Measurements from ENCODE around the gene CCR8.

The CCR8 gene

GRCh38 chr3:39329493-39329892 is at the start of gene CCR8:
TSS of gene CCR8 (plus strand) at chr3:39329709. CDS start at chr3:39332332, 2,623 bp downstream.
- DNase-seq (ENCODE audit: low spot score): peak; percentile 16

DNA sequence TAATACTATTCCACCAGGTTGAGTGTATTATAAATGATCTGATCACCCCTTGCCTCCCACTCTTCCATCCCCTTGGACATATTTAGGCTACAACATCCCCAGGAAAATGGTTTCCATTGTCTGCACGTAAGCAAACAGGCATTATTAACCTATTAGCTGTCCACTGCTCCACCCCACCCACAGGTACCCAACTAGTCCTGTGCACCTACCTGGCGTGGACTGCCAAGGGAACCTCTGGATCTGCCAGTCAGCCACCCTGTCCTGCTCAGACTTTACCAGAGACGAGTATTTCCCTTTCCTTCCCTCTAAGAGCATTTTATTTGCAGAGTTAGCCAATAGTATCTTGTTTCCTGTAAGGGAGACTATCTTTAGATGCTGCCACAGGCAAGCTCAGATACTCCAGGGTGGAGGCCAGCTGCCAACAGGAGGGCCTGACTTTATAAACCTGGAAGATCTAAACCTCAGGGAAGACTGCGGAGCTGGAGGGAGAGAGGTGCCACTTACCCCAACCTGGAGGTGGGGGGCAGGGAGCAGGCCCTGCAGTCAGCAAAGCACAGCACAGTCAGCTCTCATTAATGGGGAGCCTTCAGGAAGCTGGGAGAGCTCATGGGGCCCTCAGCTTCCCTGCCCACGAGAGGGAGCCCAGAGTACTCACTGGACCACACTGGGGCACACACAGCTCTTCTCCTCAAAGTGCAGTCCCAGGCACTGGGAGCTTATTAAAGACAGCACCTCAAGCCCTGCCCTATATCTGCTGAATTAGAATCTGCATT is 49.6 kb upstream of the CCR8 start, which contains the start of gene CX3CR1:
Gene CX3CR1, minus strand, starts transcription at position 292 of the 773 bp plus-strand sequence. CDS start 13,527 bp downstream, outside the sequence.
- no peak for DNase-seq (ENCODE audit: low spot score)

- no peak for DNase-seq (ENCODE audit: low spot score)
These were observed 48.9 kb upstream of the CCR8 start for GRCh38 chr3:39280571-39280970.

DNA sequence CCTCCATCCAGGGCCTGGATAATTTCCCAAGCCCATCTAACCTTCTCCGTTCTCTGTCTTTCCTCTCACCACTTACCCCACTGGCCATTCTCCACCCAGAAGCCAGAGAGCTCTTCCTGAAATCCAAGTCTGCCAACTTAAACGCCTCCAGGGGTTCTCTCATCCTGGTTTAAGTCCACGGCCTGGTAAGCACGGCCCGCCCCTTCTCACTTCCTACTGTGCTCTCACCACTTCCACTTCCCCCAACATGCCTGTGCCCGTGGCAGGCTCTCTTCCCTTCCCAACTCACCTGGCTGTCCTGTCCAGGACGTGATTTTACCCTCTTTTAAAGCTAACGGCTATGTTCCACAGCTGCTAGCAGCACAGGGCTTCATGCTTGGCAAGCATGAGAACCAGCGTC is 48.0 kb upstream of the CCR8 start:
- DNase-seq (ENCODE audit: low spot score): no peak

DNA sequence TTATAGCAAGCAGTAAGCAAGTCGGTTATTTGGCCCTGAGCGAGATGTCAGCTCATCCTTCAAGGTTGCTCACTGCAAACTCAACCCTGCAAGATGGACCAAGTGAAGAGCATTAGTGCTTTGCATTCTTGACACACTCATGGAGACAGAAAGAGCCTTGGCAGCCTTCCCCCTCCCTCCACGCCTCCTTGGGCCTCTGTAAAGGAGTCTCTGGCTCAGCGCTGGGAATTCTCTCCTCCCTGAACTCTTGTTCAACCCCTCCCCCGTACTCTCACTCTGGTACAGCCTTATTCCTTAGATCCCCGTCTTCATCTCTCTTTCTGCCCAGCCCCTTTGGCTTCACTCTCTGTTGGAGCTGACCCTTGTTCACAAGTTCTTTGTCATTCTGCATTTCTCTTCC is 47.5 kb upstream of the CCR8 start:
- DNase-seq (ENCODE audit: low spot score): no peak

- no peak for DNase-seq (ENCODE audit: low spot score)
These were observed 45.0 kb upstream of the CCR8 start for GRCh38 chr3:39284457-39284881.

GRCh38 chr3:39285332-39285731 is 44.2 kb upstream of the CCR8 start:
- DNase-seq (ENCODE audit: low spot score): no peak

DNA sequence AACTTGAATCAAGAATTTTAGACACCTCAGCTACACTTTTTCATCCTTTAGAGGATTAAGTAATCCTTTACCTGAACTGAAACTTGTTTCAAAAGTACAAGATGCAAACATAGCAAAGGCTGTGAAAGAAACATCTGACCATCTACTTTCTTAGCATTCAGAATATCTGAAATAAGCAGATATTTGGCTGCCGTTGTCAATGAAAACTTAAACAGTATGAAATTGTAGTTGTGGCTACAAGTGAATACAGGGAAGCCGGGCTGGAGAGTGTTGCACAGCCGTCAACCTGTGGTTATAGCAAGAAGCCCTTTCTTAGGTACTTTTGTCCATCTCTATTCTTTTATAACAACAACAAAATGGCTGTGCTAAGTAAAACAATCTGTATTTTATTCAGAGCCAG is 42.7 kb upstream of the CCR8 start:
- DNase-seq (ENCODE audit: low spot score): no peak

DNA sequence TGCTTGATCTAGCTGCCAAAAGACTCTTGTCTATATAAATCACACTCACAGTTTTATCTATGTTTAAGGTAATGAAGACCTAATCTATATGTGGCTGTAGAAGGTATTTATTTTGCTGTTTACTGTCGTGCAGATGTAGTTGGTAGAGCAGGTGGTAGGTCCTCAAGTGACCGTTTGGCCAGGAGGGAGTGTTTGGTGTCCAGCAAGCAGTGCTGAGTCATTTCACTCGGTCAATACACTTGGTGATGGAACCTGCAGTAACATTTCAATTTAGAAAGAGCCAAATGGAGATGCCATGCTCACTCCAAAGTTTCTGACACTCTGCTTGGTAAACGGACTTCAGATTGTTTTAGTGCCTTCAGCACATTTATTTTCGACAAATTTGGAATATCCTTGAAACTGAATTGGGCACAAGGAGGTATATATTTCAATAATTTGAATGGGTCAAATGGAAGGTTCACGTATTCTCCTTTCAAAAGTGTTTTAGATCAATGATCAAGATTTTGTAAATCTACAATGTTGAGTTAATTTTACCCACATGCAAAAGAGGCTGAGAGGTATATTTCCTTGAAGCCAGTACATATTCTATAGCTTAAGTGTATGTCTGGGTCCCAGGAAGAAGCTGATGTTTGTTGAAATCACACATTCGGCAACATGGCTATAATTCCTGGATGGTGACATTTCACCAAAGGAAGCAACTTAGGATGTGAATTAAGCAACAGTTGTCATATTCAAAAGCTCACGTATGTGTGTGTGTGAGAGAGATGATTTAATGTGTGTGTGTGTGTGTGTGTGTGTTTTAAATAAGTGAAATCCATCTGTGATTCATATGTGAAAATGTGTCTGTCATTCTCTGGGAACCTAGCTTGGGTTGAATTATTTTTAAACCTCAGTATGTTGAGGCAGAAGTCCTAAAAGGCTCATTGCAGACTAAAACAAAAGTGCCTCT is 42.0 kb upstream of the CCR8 start:
- no peak for DNase-seq (ENCODE audit: low spot score)

GRCh38 chr3:39288300-39288808 is 41.2 kb upstream of the CCR8 start:
- DNase-seq (ENCODE audit: low spot score): peak; percentile 85

GRCh38 chr3:39289107-39289506 is 40.4 kb upstream of the CCR8 start:
- no peak for DNase-seq (ENCODE audit: low spot score)

- no peak for DNase-seq (ENCODE audit: low spot score)
These were observed 39.3 kb upstream of the CCR8 start for GRCh38 chr3:39290255-39290654.

DNA sequence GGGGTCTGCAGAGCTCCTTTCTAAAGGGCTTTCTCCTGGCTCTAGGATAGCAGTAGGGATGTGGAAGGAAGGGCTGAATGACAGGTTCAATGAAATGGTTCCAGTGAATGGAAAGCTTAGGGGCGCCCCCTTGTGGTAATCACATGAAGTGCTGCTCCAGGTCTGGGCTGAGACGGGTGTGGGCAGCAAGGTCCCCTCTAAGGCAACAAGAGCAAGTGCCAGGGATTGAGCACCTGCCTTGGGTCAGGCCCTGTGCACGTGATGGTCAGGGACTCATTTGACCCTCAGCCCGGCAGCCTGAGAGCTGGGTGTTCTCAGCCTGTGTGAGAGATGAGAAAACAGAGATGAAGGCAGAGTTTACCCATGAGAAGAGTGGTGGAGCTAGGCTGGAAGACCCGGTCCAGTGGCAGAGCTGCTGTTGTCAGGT is 37.6 kb upstream of the CCR8 start:
- DNase-seq (ENCODE audit: low spot score): peak; percentile 66

- DNase-seq (ENCODE audit: low spot score): no peak
These were observed 36.5 kb upstream of the CCR8 start for GRCh38 chr3:39292961-39293360.

- peak; percentile 33 for DNase-seq (ENCODE audit: low spot score)
These were observed 34.9 kb upstream of the CCR8 start for GRCh38 chr3:39294446-39295183.

DNA sequence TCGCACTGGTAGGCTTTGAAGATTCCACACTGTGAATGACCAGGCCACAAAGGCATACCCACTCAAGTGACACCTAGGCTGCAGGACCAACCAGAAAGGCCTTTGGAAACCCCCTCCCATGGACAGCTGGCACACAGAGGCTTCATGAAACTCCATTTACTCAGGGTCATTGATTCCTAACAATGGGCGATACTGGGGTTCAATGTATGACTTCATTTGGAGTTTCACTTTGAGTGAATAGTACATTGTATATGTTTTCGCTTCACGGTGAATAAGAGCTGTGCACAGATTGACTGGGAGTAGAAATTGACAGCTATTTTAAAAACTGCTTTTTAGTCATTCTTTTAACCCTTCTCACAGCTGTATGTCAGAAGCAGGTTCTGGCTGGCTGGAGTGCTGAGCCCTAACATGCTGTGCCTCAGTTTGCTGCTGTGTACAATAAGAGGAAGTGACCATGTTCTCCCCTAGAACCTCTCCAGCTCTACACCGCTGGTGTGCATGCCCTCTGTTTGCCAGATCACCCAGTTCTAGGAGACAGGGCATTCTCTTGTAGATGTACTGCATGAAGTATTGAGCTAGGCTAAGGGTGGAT is 34.2 kb upstream of the CCR8 start:
- no peak for DNase-seq (ENCODE audit: low spot score)

GRCh38 chr3:39296197-39297077 is 33.1 kb upstream of the CCR8 start:
- DNase-seq (ENCODE audit: low spot score): no peak

DNA sequence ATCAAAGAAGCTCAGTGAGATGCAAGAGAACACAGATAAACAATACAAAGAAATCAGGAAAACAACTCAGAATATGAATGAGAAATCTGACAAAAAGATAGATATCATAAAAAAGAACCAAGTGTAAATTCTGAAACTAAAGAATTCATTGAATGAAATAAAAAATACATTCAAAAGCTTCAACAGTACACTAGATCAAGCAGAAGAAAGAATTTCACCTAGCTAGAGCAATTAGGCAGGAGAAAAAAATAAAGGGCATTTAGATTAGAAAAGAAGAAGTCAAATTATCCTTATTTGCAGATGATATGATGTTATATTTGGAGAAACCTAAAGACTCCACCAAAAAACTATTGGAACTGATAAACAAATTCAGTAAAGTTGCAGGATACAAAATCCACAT is 30.2 kb upstream of the CCR8 start:
- DNase-seq (ENCODE audit: low spot score): no peak

GRCh38 chr3:39302178-39302577 is 27.3 kb upstream of the CCR8 start:
- no peak for DNase-seq (ENCODE audit: low spot score)

- DNase-seq (ENCODE audit: low spot score): no peak
These were observed 16.2 kb upstream of the CCR8 start for GRCh38 chr3:39313289-39313688.

DNA sequence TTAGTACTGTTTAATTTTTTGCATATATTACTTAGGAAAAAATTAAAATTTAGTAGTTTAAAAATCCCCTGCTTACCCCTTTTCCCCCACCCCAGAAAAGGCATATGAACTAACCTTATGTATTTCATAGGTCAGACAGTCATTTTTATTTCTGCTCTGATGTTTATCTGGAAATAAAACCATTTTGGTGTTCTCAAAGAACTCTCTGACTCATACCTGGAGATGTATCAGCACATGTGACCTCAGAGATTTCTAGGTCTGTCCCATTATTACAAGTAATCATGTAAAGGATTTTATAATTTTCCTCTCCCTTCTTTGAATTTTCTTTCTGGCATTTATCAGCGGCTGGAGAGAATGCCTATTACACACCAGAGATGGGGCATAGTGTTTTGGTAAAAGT is 14.1 kb upstream of the CCR8 start:
- no peak for DNase-seq (ENCODE audit: low spot score)
